T1000 (cell line): ENCODE measurements around the gene PCDHB1.
A peak's percentile ranks its signal among the peaks of the same experiment; 100 is the strongest.

Source experiments
- DNase-seq: peaks from one replicate; lab custom pipeline; 2025; ENCODE audit warnings: mixed read lengths; lab: John Stamatoyannopoulos, UW

PCDHB1 gene

GRCh38 chr5:141050622-141051520, at the start of gene PCDHB1:
PCDHB1 (plus strand) TSS chr5:141051374; CDS start chr5:141051471, 97 bp downstream.
- DNase-seq = no peak

GRCh38 chr5:141001446-141001843, 49.7 kb upstream of the PCDHB1 start:
- DNase-seq = no peak

- no peak for DNase-seq
Measured at GRCh38 chr5:141001844-141002604, 49.1 kb upstream of the PCDHB1 start.

- no peak for DNase-seq
Measured at GRCh38 chr5:141002605-141002965, 48.6 kb upstream of the PCDHB1 start.

GRCh38 chr5:141003031-141003430, 48.1 kb upstream of the PCDHB1 start:
- no peak for DNase-seq

GRCh38 chr5:141003791-141004611, 47.2 kb upstream of the PCDHB1 start:
- no peak for DNase-seq

GRCh38 chr5:141007791-141008190, 43.4 kb upstream of the PCDHB1 start:
- DNase-seq = no peak

GRCh38 chr5:141010047-141010793, 41.0 kb upstream of the PCDHB1 start:
- DNase-seq = no peak

GRCh38 chr5:141017943-141018342, 33.2 kb upstream of the PCDHB1 start:
- no peak for DNase-seq

GRCh38 chr5:141022384-141022783, 28.8 kb upstream of the PCDHB1 start:
- no peak for DNase-seq

GRCh38 chr5:141031006-141031405, 20.2 kb upstream of the PCDHB1 start:
- DNase-seq = no peak

GRCh38 chr5:141032626-141033025, 18.5 kb upstream of the PCDHB1 start:
- no peak for DNase-seq

GRCh38 chr5:141039061-141039460, 12.1 kb upstream of the PCDHB1 start:
- DNase-seq = no peak

- DNase-seq = no peak
Measured at GRCh38 chr5:141039517-141039916, 11.7 kb upstream of the PCDHB1 start.

GRCh38 chr5:141040093-141040770, 10.9 kb upstream of the PCDHB1 start:
- no peak for DNase-seq

- peak; percentile 85 for DNase-seq
Measured at GRCh38 chr5:141040771-141041426, 10.3 kb upstream of the PCDHB1 start.

- DNase-seq = no peak
Measured at GRCh38 chr5:141041427-141041785, 9.8 kb upstream of the PCDHB1 start.

- no peak for DNase-seq
Measured at GRCh38 chr5:141042555-141042954, 8.6 kb upstream of the PCDHB1 start.

- DNase-seq = no peak
Measured at GRCh38 chr5:141051521-141051866, 320 bp downstream of the PCDHB1 start.

- no peak for DNase-seq
Measured at GRCh38 chr5:141077826-141078225, 26.7 kb downstream of the PCDHB1 start.

GRCh38 chr5:141082228-141082627, 31.1 kb downstream of the PCDHB1 start:
- DNase-seq = no peak
